Activated T-cell treated with anti-CD3 and anti-CD28 coated beads, Interleukin-2, amount 50 U/mL, for 4 hours (primary cell): ENCODE measurements around the gene TMBIM6. TPM values are rescaled to one million over a fixed set of nuclear protein-coding genes. Genes with fewer than 3 reads are reported as not detected.

Experiments used
- ATAC-seq, 2 donors: fragments of 200-7000 bp; cut with Tn5 transposase; one replicate each; pipeline ENCODE4 v1.10.0; 2021
- DNase-seq: peaks from one replicate; pipeline ENCODE4 v3.0.0-alpha.2; 2020
- H3K27me3 Mint-ChIP-seq: one replicate; pipeline ENCODE4 v1.8.0; 2021; ENCODE audit warnings: low read depth, mixed read lengths
- H3K36me3 Mint-ChIP-seq: one replicate; pipeline ENCODE4 v1.8.0; 2022; ENCODE audit warnings: mixed read lengths; ENCODE audit not compliant: insufficient read depth
- H3K4me1 Mint-ChIP-seq: one replicate; pipeline ENCODE4 v1.8.0; 2021; ENCODE audit warnings: low read depth, mixed read lengths
- H3K4me3 Mint-ChIP-seq: one replicate; pipeline ENCODE4 v1.8.0; 2021; ENCODE audit warnings: mild to moderate bottlenecking, moderate library complexity, mixed read lengths
- H3K9me3 Mint-ChIP-seq: one replicate; pipeline ENCODE4 v1.8.0; 2021; ENCODE audit warnings: mixed read lengths
- total RNA-seq, 3 donors: library from RNA; stranded (reverse); gene quantifications; one replicate each; pipeline ENCODE4 v1.2.1, GENCODE V29; 2021

TMBIM6 gene
- total RNA-seq, 3 donors from 2014 or later = 383 to 509 (median 438) TPM

- DNase-seq (no peak), ATAC-seq (peak in 1 of 2 donors; percentile 8)
- Mint-ChIP-seq H3K4me1 (no peaks in the 10 kb centered on the region), H3K4me3 (no peak overlapping the region), H3K9me3 (no peaks in the 10 kb centered on the region), H3K27me3 (no peaks in the 10 kb centered on the region), H3K36me3 (no peaks in the 10 kb centered on the region)
These were observed 52.3 kb downstream of the TMBIM6 start for GRCh38 chr12:49793620-49794019.

GRCh38 chr12:49794021-49794420, 52.7 kb downstream of the TMBIM6 start:
- ATAC-seq = no peak

GRCh38 chr12:49794811-49795653, 53.7 kb downstream of the TMBIM6 start:
- Mint-ChIP-seq H3K4me3 (no peak overlapping the region), H3K36me3 (no peaks in the 10 kb centered on the region), H3K4me1 (no peaks in the 10 kb centered on the region), H3K9me3 (no peaks in the 10 kb centered on the region), H3K27me3 (no peaks in the 10 kb centered on the region)
- no peak for ATAC-seq
- DNase-seq = no peak

More at GRCh38 chr12:49794021-49794420, 52.7 kb downstream of the TMBIM6 start:
- Mint-ChIP-seq H3K4me1 (no peaks in the 10 kb centered on the region), H3K27me3 (no peaks in the 10 kb centered on the region), H3K36me3 (no peaks in the 10 kb centered on the region), H3K9me3 (no peaks in the 10 kb centered on the region), H3K4me3 (no peak overlapping the region)
- DNase-seq = no peak

GRCh38 chr12:49795654-49796105, 54.3 kb downstream of the TMBIM6 start:
- no peak overlapping the region for H3K4me3 Mint-ChIP-seq
- DNase-seq (no peak), ATAC-seq (no peak)
- H3K4me1 Mint-ChIP-seq = no peaks in the 10 kb centered on the region
- no peaks in the 10 kb centered on the region for H3K27me3 Mint-ChIP-seq
- H3K36me3 Mint-ChIP-seq = peaks cover 4% of the 10 kb centered on the region
- no peaks in the 10 kb centered on the region for H3K9me3 Mint-ChIP-seq

- H3K4me3 Mint-ChIP-seq = no peak overlapping the region
- ATAC-seq (no peak), DNase-seq (no peak)
- no peaks in the 10 kb centered on the region for H3K4me1 Mint-ChIP-seq
- H3K27me3 Mint-ChIP-seq = no peaks in the 10 kb centered on the region
- no peaks in the 10 kb centered on the region for H3K9me3 Mint-ChIP-seq
- H3K36me3 Mint-ChIP-seq = peaks cover 4% of the 10 kb centered on the region
These were observed 54.8 kb downstream of the TMBIM6 start for GRCh38 chr12:49796155-49796554.

- H3K9me3 Mint-ChIP-seq = no peaks in the 10 kb centered on the region
- no peaks in the 10 kb centered on the region for H3K4me1 Mint-ChIP-seq
- DNase-seq (no peak), ATAC-seq (no peak)
- H3K27me3 Mint-ChIP-seq = no peaks in the 10 kb centered on the region
- peaks cover 9% of the 10 kb centered on the region for H3K36me3 Mint-ChIP-seq
- no peak overlapping the region for H3K4me3 Mint-ChIP-seq
These were observed 55.5 kb downstream of the TMBIM6 start for GRCh38 chr12:49796606-49797448.

GRCh38 chr12:49797449-49797776, 56.1 kb downstream of the TMBIM6 start:
- DNase-seq (no peak), ATAC-seq (no peak)
- H3K9me3 Mint-ChIP-seq = no peaks in the 10 kb centered on the region
- no peaks in the 10 kb centered on the region for H3K4me1 Mint-ChIP-seq
- H3K4me3 Mint-ChIP-seq = no peak overlapping the region
- H3K36me3 Mint-ChIP-seq = peaks cover 9% of the 10 kb centered on the region
- H3K27me3 Mint-ChIP-seq = no peaks in the 10 kb centered on the region

- Mint-ChIP-seq H3K4me1 (no peaks in the 10 kb centered on the region), H3K9me3 (no peaks in the 10 kb centered on the region), H3K36me3 (peaks cover 12% of the 10 kb centered on the region), H3K4me3 (no peak overlapping the region), H3K27me3 (no peaks in the 10 kb centered on the region)
- no peak for DNase-seq
- ATAC-seq = no peak
These were observed 56.9 kb downstream of the TMBIM6 start for GRCh38 chr12:49798248-49798647.

- no peak for ATAC-seq
- Mint-ChIP-seq H3K4me3 (no peak overlapping the region), H3K36me3 (peaks cover 13% of the 10 kb centered on the region), H3K27me3 (no peaks in the 10 kb centered on the region), H3K9me3 (no peaks in the 10 kb centered on the region), H3K4me1 (no peaks in the 10 kb centered on the region)
- no peak for DNase-seq
These were observed 57.6 kb downstream of the TMBIM6 start for GRCh38 chr12:49798934-49799333.

GRCh38 chr12:49800421-49801140, 59.2 kb downstream of the TMBIM6 start:
- ATAC-seq (no peak), DNase-seq (no peak)
- Mint-ChIP-seq H3K4me1 (no peaks in the 10 kb centered on the region), H3K36me3 (peaks cover 15% of the 10 kb centered on the region), H3K9me3 (no peaks in the 10 kb centered on the region), H3K27me3 (no peaks in the 10 kb centered on the region), H3K4me3 (no peak overlapping the region)

GRCh38 chr12:49801141-49802063, 60.0 kb downstream of the TMBIM6 start:
- peaks cover 15% of the 10 kb centered on the region for H3K36me3 Mint-ChIP-seq

GRCh38 chr12:49803693-49804450, 62.5 kb downstream of the TMBIM6 start:
- Mint-ChIP-seq H3K27me3 (no peaks in the 10 kb centered on the region), H3K4me1 (no peaks in the 10 kb centered on the region), H3K4me3 (no peak overlapping the region), H3K36me3 (peaks cover 15% of the 10 kb centered on the region), H3K9me3 (no peaks in the 10 kb centered on the region)
- DNase-seq (no peak), ATAC-seq (no peak)

More at GRCh38 chr12:49801141-49802063, 60.0 kb downstream of the TMBIM6 start:
- Mint-ChIP-seq H3K27me3 (no peaks in the 10 kb centered on the region), H3K4me3 (no peak overlapping the region), H3K4me1 (no peaks in the 10 kb centered on the region), H3K9me3 (no peaks in the 10 kb centered on the region)
- DNase-seq (no peak), ATAC-seq (no peak)

GRCh38 chr12:49804821-49805220, 63.5 kb downstream of the TMBIM6 start:
- ATAC-seq = no peak
- peaks cover 15% of the 10 kb centered on the region for H3K36me3 Mint-ChIP-seq
- H3K4me1 Mint-ChIP-seq = no peaks in the 10 kb centered on the region
- no peaks in the 10 kb centered on the region for H3K27me3 Mint-ChIP-seq
- no peaks in the 10 kb centered on the region for H3K9me3 Mint-ChIP-seq
- no peak for DNase-seq
- H3K4me3 Mint-ChIP-seq = no peak overlapping the region
